HG02798 (cell line): ENCODE measurements around the gene HOXB2.
"Not testable (repeated sequence)": the region's sequence is repeated elsewhere in the genome, so short reads cannot be mapped to it uniquely, and the experiment has no call there.

ENCODE experiments used
- ATAC-seq: cut with Tn5 transposase; IDR thresholded peaks from one replicate; pipeline ENCODE4 v1.9.1; 2021; ENCODE audit warnings: mild to moderate bottlenecking; ENCODE audit not compliant: unreplicated experiment, poor library complexity

Gene HOXB2

DNA sequence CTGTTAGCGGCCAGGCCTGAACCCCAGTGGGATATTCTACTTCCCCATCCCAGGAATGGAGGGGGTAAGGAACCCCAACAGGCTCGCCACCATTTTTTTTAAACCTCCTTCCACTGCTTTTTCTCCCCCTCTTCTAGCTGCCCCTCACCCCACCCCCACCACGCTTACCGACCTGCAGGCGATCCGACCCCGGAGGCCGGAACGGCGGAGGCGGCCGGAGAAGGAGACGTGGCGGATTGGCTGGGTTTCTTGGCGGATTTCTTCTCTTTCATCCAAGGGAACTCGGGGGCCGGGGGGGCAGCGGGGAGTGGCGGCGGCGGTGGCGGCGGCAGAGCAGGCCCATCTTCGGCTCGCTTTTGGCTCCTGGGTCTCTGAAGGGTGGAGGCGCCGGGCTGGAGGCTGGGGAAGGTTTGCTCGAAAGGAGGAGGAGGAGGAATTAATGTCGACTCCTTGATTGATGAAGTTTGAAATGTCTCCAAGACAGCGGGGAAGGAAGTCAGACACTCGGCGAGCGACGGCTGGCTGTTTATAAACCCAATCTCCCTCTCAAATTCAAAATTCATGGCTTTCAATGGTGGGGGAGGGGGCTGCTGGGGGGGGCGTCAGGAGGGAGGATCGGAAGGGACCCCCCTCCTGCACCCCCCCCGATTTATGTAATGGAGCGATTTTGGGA is 424 bp downstream of the HOXB2 start:
- no peak for ATAC-seq

DNA sequence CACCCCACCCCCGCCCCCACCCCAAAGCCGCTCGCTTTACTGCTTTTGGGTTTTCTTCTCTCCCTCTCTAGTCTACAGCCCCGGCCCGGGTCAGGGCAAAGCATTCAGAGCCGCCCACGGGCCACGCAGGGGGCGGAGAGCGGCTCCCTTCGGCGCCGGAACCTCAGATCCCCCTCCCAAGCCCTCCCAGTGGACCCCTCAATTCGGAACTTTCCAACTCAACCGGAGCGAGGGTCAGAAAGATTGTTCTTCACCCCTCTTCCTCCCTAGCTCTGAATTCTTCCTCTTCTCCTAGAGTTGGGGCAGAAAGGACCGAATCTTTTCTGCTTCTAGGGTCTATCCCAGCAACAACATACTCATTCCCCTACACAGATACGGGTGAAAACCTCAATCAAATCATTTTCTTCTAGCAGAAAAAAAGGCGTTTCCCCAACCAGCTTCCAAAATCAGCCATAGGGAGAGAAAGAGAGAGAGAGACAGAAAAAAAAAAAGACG is 1.0 kb downstream of the HOXB2 start:
- no peak for ATAC-seq

DNA sequence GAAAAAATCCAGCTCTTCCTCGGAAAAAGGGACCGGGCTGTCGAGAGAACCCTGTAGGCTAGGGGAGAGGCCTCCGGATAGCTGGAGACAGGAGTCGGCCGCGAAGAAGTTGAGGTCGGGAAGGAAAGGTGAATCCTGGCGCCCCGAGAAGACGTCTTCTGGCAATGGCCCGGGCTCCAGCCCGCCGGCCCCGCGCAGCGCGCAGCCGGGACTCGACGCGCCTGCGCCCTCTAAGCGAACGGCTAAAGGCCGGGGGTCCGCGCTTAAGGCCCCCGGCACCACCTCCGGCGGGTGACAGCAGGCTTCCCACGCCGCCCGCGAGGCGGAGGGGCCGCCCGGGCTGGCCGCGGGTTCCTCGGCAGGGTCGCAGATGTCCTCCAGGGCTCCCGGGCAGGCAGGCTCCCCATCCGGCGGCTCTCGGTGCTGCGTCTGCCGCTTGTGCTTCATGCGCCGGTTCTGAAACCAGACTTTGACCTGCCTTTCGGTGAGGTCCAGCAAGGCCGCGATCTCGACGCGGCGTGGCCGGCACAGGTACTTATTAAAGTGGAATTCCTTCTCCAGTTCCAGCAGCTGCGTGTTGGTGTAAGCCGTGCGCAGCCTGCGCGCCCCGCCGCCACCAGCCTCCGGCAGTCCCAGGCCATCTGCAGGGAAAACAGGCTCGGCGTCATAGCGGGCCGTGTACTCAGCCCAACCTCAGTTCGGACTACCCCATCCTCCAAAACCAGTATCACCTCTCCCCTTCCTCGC is 1.6 kb downstream of the HOXB2 start:
- peak; percentile 71 for ATAC-seq

DNA sequence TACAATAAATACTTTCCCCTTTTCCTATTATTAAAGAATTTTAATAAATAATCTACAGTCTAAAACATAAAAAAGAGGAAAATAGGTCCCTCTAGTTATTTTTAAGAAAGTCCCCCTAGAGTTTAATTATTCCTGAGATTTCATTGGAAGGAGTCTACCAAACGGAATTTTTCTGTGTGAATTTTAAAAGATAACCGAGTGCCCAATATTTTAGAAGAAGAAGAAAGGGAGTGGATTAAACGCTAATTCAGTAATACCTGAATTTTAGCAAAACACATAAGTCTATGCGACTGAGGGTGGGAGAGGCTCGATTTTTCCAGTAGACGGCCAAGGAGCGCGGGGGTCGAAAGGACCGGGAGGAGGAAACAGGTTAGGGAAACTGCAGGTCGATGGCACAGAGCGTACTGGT is 2.2 kb downstream of the HOXB2 start:
- ATAC-seq: no peak

DNA sequence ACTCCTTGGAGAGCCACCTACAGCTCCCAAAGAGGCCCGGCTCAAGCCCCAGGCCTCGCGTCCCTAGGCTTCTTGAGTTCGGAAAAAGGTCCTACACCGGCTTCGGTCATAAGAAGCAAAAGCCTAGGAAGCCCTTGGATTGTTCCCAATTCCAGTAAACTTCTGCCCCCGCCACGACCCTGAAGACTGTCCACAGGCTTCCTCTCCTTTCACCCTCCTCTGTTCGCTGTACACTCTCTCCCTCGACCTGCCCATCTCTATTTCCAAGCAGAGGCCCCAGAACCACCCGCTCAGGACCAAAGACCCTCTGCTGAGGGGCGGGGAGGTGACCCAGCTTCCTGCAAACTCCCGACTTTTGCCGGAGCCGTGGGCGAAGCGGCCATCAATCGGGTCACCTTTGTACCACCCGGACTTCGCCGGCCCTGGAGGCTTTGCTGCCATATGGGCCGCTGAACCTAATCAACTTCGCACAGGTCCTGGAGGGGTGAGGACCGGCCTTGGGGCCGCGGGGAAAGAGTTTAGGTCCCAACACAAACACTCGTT is 2.7 kb downstream of the HOXB2 start:
- no peak for ATAC-seq

DNA sequence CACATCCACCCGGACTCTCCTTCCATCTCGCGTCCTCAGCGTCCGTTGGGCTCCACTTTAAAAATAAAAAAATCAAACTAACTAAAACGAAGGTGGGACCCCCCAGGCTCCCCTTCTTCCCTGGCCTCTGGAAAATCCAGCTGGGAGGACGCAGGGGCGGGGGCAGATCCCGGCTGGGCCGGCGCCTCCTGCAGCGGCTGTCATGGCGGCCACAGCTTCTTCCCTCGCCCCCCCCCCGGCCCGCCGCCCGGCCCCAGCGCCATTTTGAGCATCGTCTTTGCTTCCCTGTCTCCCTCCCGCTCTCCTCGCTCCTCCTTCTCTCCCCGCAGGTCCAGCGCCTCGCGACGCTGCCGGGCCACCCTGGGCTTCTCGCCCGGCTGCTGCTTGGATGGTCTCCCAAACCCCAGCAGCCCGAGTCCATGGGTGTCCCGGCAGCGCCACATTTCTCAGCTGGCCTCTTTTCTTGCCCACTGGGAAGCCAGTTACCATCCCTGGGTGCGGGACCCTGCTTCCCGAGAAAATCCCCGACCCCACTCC is 3.3 kb downstream of the HOXB2 start:
- ATAC-seq: no peak

DNA sequence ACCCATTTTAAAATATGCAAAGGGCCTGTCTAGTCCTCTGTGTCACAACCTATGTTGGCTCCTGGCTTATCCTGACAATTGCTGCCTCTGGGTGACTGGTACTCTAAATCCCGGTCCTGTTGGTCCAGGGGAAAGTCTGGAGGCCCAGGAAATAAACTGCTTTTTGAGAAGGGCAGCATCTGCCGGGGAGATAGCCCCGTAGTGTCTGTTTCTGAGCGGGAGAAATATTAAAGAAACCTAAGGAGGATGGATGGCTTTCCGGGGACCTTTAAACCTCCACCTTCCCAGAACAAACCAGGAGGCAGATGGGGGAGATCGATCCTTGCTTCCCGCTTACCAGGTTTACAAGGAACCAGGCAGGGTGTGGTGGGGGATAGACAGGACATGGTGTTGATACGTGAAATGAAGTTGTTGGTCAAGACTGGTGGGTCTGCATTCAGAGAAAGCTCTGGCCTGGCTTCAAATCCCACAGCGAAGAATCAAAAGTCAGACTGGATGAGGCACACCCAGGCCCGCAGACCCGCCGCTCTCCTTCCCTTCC is 3.8 kb downstream of the HOXB2 start:
- no peak for ATAC-seq

DNA sequence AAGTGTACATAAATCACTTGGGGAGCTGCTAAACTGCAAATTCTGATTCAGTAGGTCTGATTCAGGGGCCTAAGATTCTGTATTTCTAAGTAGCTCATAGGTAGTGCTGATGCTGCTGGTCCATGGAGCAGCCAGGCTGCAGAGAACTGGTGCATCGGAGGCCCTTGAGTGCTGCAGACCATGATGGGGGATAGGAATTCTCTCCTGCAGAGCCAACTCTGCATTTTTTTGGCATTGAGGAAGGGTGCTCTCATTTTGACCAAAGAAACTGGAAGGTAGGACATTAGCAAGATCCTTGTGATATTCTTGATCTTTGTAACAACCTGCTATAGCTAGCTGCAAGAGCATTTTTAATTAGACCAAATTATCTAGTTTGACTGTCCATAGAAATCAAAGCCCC is 4.7 kb downstream of the HOXB2 start:
- no peak for ATAC-seq

DNA sequence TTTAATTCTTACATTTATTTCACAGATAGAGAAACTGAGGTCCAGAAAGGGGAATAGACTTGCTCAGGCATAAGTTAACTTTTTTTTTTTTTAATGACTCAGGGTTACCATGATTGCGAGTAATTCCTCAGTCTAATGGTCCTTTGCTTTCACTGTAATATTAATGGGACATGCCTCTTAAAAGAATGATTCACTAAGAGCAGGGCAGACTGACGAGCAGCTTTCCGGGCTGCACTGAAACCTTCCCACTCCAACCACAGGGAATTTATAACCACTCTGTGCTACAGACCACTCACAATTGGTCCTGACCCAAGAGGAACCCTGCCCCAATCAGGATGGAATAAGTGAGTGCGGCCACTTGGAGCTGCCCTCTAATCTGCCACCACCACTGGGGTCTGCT is 5.7 kb downstream of the HOXB2 start:
- ATAC-seq: no peak

DNA sequence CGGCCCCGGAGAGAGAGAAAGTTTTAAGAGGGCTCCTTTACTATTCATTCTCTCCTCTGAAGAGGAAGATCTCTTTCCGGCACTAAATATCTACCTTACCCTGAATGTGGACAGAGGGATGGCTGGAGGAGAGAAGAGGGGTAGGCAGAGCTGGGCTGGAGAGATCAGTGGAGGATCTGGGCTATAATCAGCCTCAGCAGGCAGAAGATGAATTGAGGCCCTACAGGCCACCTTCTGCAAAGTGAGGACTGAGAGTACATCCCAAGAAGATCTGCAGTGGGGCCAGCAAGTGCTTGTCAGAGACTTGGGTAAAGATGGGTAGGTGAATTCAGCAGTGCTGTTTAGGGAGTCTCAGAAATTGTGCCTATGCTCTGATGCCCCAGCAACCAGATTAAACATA is 7.6 kb downstream of the HOXB2 start:
- no peak for ATAC-seq

DNA sequence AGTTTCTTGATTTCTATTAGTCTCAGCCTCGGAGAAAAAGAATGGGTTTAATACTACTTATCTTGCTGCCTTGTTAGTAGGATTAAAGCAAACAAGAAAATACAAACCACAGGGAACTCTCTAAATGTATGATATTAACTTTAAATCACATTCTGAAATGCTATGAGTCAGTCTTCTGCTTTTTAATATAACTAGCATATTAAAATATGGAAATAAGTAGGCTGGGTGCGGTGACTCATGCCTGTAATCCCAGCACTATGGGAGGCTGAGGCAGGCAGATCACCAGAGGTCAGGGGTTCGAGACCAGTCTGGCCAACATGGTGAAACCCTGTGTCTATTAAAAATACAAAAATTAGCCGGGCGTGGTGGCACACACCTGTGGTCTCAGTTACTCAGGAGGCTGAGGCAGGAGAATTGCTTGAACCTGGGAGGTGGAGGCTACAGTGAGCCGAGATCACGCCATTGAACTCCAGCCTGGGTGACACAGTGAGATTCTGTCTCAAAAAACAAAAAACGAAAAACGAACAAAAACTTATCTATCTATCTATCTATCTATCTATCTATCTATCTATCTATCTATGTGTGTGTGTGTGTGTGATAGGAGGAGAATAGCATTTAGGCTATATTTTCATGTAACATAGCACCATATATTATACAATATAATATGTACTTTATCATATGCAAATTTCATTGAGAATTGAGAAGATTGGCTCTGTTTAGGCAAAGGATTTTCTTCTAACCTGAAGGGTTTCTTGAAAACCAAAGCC is 8.9 kb downstream of the HOXB2 start:
- not testable (repeated sequence) for ATAC-seq

DNA sequence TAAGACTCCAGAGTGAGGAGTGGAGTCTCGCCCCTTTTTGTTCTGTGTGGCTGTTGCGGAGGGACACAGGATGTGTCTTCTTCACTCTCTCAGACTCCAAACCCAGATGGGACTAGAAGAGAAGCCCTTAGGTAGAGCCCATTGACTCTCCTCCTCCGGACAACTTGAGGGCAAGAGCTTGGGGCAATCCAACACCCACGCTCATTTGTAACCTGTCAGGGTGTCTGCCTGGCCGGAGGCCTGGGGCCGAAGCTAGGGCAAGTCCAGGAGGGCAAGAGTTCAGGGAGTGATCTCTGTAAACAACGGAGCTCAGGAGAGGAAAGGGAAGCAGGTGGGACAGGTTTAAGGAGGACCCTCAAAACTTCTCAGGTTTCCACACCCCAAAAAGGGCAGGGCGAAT is 12.6 kb downstream of the HOXB2 start:
- no peak for ATAC-seq

DNA sequence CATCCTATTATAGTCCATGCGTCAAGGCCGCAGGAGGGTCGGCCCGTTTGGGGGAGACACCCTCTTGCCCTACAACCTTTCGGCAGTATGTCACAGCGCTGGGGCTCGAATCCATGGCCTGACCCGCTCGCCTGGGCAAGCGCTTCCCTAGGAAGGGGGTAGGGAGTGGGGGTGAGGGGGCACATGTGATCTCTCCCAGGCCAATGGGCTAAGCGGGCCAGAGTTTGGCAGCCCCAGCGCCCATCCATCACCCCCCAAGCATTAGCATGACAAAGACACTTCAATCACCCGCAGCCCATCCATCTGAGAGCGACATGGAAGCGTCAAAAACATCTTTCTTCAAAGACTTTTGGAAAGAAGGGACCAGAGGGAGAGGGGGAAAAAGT is 14.0 kb downstream of the HOXB2 start, which contains the start of gene HOXB1:
Gene HOXB1, minus strand, starts transcription at position 125 of the 386 bp plus-strand sequence. Its CDS starts 107 bp downstream, at position 18.
- ATAC-seq: no peak

DNA sequence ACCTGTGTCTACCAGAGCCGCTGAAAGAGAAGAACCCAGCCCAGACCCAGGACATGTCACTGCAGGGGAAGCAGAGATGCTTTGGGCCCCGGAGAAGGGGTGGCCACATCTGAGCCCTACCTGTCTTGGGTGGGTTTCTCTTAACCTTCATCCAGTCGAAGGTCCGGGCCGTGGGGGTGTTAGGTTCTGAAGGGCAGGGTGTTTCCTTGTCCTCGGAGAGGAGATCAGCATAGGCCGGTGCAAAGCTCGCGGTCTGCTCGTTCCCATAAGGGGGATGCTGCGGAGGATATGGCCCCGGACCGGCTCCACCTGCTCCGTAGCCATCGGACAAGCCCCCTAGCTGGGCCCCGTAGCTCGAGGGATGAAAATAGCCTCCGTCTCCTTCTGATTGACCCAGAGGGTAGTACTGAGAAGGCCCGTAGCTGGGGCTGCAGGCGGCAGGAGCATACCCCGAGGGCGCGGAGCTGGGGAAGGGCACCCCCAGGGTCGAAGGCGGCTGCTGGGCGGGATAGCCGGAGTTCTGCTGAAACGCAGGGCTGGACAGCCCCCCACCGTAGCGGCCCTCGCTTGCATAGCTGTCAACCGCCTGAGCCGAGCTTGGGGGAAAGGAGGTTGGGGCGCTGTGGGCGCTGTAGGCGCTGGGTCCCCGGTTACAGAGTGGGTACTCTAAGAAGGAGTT is 14.6 kb downstream of the HOXB2 start:
- no peak for ATAC-seq

DNA sequence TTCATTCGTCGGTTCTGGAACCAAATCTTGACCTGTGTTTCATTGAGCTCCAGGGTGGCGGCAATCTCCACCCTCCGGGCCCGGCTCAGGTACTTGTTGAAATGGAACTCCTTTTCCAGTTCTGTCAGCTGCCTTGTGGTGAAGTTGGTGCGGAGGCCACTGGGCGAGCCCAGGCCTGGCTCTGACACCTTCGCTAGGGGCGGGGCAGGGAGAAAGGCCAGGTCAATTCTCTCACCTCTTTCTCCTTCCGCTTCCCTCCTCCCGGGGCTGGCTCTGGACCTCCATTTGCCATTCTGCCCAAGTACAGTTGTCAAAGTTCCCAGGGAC is 15.3 kb downstream of the HOXB2 start:
- ATAC-seq: no peak

DNA sequence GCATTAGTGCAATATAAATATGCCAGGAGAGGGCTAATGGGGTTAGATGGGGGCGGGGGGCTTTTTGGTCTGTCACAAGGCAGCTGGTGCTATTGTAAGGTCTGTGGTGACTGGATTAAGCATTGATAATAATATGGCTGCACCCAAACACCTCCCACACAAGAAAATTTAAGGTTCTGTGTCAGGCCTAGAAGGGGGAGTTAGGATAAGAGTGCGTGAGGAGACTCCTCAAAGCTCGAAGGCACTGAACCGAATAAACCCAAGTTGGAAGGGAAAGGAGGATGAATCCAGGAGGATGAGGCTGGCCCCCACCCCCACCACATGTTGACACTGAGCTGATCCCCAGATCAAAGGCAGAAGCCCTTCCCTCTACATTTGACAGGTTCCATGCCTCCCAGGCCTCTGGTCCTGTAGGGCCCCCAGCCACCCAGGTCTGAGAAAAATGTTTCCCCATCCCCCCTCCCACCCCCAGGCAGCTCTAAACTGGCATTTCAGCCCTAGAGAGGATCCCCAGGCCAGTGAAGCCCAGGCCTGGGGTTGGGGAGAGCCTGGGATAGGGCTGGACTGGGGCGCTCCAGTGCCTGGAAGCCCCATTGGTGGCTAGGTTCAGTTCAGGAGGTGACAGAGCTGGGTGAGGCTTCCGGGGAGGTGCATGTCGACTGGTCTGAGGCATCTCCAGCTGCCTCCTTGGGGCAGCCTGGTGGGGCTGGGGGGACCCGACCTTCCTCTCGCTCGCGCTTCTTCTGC is 15.8 kb downstream of the HOXB2 start:
- no peak for ATAC-seq

DNA sequence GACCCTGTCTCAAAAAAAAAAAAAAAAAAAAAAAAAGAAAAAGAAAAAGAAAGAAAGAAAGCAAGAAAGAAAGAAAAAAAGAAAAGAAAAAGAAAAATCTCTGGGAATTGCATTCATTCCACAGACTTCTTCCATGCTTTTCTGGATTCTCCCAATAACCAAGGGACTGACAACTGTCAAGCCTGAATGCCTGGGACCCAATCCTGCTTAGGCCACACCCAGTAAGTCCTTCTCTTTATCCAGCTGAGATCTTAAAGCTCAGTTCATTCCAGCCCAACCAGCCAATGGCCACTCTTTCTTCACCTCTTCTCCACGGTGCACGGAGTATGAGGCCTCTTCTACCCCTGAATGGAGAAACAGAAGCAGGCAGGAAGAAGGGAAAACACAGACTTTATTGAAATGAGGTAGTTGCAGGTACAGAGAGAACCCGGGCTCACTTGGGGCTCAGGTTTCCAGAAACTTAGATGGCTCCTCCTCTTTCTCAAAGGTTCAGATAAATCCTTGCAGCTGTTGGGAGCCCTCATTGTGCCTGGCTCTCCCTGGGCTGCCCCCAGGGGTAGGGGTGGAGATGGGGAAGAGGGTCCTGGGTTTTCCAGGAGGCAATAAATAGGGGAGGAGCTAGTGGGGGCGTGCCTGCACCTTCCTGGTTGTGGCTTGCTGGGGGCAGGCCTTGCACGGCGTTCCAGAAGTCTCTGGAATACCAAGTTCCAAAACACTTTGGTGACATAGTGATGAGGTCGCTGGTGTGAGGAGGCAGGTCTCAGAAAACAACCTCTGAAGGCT is 16.6 kb downstream of the HOXB2 start:
- ATAC-seq: no peak

DNA sequence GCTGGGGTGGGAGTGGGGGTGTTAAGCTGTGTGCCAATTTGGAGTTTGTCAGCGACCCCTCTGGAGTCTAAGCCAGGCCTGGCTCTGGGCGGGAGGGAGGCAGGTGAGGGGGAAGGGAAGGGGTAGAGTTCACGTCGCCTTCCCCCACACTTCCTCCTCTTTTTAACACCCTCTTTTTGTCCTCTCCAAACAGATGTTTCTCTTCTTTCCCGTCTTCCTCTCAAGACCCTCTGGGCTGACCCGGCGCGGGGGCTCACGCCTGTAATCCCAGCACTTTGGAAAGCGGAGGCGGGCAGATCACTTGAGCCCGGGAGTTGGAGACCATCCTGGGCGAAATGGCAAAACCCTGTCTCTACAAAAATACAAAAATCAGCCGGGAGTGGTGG is 17.4 kb downstream of the HOXB2 start:
- ATAC-seq: no peak
